Measurements from ENCODE around the gene DENND5A.
"Not testable (repeated sequence)": the region's sequence is repeated elsewhere in the genome, so short reads cannot be mapped to it uniquely, and the experiment has no call there.

Gene DENND5A

GRCh38 chr11:9179141-9179540, 86.0 kb downstream of the DENND5A start:
- in situ Hi-C loops (cut with HindIII; ENCODE audit: low sequenced_read_pairs): no loop called here

DNA sequence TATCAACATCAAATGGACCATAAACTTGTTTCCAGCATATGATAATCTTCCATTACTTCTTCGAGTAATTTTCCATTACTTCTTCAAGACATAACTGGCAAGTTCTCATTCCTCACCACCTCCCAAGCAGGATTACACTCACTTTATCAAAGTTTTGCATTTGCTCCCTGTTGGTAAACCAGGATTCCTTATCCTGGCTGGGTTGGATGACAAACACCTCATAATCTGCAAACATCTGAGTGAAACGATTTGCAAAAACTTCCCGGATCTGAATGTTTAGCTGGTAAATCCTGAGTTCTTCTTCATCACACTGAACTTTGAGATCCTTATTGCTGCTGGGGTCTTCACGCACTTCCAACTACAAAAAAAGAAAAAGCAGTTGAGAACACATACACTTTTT, 86.4 kb downstream of the DENND5A start:
- in situ Hi-C loops (cut with HindIII; ENCODE audit: low sequenced_read_pairs): no loop called here

GRCh38 chr11:9177438-9178091, 87.6 kb downstream of the DENND5A start:
- in situ Hi-C loops (cut with HindIII; ENCODE audit: low sequenced_read_pairs): no loop called here

GRCh38 chr11:9176550-9176949, 88.6 kb downstream of the DENND5A start:
- in situ Hi-C loops (cut with HindIII; ENCODE audit: low sequenced_read_pairs): no loop called here

GRCh38 chr11:9176136-9176535, 89.0 kb downstream of the DENND5A start:
- in situ Hi-C loops (cut with HindIII; ENCODE audit: low sequenced_read_pairs): no loop called here

- in situ Hi-C loops (cut with HindIII; ENCODE audit: low sequenced_read_pairs): no loop called here
Observed at GRCh38 chr11:9172389-9172788, 92.8 kb downstream of the DENND5A start.

DNA sequence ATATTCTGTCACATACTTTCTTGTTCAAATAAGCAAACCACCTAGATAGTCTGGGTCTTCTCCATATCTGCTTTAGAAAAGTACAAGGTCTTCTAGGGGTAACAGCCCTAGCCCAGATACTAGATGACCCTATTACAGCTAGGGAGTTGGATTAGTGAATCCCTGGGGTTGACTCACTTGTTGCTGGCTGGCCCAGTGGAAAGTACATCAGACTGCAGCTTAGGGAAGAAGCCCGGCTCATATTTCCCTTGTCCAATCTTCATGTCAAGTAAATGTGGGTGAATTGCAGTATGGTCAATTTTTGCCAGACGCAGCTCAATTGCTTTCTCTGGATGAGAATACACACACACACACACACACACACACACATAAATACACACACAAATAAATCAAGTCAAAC, 94.7 kb downstream of the DENND5A start:
- in situ Hi-C loops (cut with HindIII; ENCODE audit: low sequenced_read_pairs): no loop called here

DNA sequence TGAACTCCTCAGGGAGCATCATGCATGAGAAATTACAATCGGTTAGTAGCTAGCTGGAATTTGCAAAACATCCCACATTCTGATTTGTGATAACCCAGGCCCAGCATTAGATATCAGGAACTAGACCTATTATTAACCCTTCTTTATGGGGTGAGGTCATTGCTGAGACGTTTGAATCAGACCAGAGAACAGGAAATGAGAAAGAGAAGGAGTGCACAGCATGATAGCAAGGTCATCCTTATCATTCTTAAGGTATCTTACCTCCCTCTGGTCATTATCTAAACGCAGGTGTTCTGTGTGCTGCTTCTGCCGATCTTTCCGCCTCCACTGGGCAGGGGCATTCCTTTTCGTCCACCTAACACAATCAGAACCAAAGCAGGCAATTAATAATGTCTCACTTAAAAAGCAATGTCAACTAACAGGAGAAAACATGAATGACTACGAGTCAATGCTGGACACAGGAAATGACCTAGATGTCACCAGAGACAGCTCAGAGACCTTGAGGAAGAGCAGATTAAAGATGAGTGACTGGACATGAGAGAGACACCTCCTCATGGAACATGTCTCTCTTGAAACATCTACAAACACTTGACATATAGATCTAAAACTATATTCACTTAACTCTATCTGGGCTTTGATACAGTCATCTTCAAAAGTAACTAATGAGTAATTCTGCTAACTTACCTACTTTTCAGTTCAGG, 95.4 kb downstream of the DENND5A start:
- in situ Hi-C loops (cut with HindIII; ENCODE audit: low sequenced_read_pairs): no loop called here

DNA sequence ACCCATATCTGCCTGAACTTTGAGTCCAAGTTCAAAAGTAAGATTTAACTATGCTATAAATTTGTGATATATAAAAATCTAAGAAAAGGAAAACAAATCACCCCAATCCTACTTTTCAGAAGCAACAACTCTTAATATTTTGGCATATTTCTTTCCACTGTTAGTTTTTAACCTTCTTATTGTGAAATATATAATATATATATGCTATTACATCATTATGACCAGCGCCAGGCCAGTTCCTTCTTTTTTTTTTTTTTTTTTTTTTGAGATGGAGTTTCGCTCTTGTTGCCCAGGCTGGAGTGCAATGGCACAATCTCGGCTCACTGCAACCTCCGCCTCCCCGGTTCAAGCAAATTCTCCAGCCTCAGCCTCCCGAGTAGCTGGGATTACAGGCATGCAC, 103.2 kb downstream of the DENND5A start:
- in situ Hi-C loops (cut with HindIII; ENCODE audit: low sequenced_read_pairs): not testable (repeated sequence)

- in situ Hi-C loops (cut with HindIII; ENCODE audit: low sequenced_read_pairs): no loop called here
Observed at GRCh38 chr11:9160166-9160565, 105.0 kb downstream of the DENND5A start.

DNA sequence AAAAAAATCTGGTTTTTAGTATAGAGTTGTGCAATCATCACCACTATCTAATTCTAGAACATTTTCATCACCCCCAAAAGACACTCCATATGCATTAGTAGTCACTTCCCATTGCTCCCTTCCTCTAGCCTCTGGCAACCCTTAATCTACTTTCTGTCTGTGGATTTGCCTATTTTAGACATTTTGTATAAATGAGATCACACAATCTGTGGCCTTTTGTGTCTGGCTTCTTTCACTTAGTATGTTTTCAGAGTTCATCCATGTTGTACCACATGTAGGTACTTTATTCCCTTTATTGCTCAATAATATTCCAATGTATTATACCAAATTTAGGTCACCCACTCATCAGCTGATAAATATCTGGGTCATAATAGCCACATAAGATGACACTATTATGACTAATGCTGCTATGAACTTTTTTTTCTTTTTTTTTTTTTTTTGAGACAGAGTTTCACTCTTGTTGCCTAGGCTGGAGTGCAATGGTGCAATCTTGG, 106.2 kb downstream of the DENND5A start:
- in situ Hi-C loops (cut with HindIII; ENCODE audit: low sequenced_read_pairs): no loop called here

DNA sequence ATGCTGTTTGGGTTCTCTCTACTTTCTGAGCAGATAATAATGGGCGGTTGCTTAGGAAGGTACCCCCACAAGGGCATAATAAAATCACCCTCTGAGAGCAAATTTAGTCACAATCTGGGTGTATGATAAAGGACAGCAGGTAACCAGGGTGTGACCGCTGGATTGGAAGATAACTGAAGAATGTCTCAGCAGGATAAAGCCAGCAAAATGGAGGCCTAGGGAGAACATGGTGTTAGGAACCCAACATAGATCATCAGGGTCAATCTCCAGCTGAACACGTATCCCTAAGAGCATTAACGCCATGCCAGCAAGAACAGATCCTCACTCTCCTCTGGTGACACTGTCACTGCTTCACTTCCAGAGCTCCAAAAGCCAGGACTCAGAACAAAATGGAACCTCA, 109.2 kb downstream of the DENND5A start:
- in situ Hi-C loops (cut with HindIII; ENCODE audit: low sequenced_read_pairs): no loop called here

- in situ Hi-C loops (cut with HindIII; ENCODE audit: low sequenced_read_pairs): no loop called here
Observed at GRCh38 chr11:9153651-9154050, 111.5 kb downstream of the DENND5A start.

DNA sequence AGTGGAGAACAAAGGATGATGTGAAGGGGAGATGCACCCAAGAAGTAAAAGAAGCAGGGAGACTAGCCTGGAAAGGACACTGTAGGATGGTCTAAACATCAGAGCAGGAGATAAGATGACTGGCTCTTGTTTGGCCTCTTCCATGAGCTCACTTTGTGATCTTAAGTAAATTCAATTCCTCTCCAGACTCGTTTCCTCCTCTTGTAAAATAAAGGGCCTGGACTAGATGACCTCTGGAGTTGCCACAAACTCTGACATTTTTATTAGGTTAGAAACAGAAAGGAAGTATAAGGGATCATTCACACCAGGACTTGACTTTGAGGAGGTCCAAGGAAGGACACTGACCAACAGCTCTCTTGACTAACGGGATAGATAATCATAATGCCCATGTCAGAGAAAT, 113.5 kb downstream of the DENND5A start:
- in situ Hi-C loops (cut with HindIII; ENCODE audit: low sequenced_read_pairs): no loop called here

DNA sequence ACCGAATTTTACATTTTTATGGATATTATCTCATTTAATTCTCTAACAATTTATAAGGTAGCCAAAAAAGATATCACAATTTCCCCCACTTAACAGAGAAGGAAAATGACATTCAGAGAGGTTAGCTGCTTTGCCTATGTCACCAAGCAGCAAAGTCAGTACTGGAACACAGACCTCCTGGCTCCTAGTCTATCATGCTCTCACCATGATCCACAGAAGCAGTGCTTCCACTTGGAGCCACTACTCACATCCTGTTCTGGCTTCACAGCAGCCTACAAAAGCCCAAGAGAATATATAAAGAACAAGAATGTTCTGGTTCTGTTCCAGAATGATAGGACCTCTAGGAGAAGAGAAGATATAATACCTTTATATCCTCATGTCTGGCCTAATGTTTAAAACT, 114.2 kb downstream of the DENND5A start:
- in situ Hi-C loops (cut with HindIII; ENCODE audit: low sequenced_read_pairs): no loop called here

DNA sequence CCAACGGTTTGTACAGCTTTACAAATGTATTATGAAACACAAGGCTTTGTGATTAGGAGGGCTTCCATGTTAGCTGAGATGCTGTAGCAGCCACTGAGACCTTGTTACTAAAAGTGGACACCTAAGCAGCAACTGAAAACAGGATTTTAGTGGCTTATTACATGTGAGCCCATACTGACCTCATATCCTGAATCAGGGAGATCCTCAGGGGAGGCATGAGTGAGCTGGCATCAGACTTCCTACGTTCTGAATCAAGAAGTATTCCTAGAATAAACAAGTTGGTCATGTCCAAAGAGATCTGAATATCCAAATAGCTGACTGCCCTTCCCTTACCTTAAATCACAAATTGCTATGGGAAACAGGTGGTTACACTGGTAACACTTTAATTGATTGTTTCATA, 114.6 kb downstream of the DENND5A start:
- in situ Hi-C loops (cut with HindIII; ENCODE audit: low sequenced_read_pairs): no loop called here

- in situ Hi-C loops (cut with HindIII; ENCODE audit: low sequenced_read_pairs): no loop called here
Observed at GRCh38 chr11:9148727-9149126, 116.4 kb downstream of the DENND5A start.

DNA sequence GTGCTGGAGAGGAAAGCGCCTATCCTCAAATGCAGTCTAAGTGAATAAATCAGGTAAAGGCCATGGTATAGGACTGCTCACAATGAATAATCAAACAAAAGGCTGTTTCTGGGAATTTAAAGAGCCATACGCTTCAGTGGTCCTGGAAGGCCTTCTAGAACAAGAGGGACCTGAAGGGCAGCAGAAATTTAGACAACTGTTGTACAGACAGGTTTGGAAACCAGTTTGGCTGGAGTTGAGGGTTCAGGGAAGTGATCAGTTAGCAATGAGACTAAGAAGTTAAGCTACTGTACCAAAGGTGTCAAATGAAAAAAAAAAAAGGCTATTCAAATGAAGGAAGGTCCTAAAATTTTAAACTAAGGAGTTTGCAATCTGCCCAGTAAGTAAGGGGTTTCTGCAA, 117.1 kb downstream of the DENND5A start:
- in situ Hi-C loops (cut with HindIII; ENCODE audit: low sequenced_read_pairs): no loop called here

DNA sequence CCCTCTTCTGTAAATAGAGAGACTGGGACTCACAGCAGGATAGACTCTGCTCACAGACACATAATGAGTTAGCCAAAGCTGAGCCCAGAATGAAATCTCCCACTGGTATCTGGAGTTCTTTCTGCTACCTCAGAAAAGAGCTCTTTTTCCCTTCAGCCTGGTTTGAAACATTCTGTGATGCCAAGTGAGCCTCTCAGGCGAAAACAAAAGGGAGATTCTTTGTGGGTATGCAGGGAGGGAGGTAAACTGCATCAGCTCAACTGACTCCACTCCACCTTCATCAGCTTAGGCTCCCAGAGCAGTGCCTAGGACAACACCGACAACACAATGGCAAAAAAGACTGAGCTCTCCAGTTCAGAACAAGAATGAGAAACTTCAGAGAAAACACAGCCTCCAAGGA, 118.7 kb downstream of the DENND5A start:
- in situ Hi-C loops (cut with HindIII; ENCODE audit: low sequenced_read_pairs): no loop called here

- in situ Hi-C loops (cut with HindIII; ENCODE audit: low sequenced_read_pairs): no loop called here
Observed at GRCh38 chr11:9145283-9145682, 119.9 kb downstream of the DENND5A start.

GRCh38 chr11:9144828-9145227, 120.3 kb downstream of the DENND5A start:
- in situ Hi-C loops (cut with HindIII; ENCODE audit: low sequenced_read_pairs): loop anchor here (5.0 kb wide), 1 partner anchor 133 kb away; no protein-coding TSS in a partner anchor

- in situ Hi-C loops (cut with HindIII; ENCODE audit: low sequenced_read_pairs): loop anchor here (5.0 kb wide), 1 partner anchor 131 kb away; no protein-coding TSS in a partner anchor
Observed at GRCh38 chr11:9143721-9144120, 121.4 kb downstream of the DENND5A start.

All from DLD1 (cell line).